ENCODE measurements around the gene MAPK4. TPM values are rescaled to one million over a fixed set of nuclear protein-coding genes. Genes with fewer than 3 reads are reported as not detected.
"Not testable (repeated sequence)": the region's sequence is repeated elsewhere in the genome, so short reads cannot be mapped to it uniquely, and the experiment has no call there.

The MAPK4 gene
- total and polyA plus RNA-seq, 2 of the 4 experiments (the other 2 are of a cell fraction): not detected

GRCh38 chr18:50573196-50573595 is 13.3 kb downstream of the MAPK4 start:
- H3K36me3 ChIP-seq (ENCODE audit: control insufficient read depth, insufficient read depth, low read length); H4K8ac ChIP-seq (ENCODE audit: low read depth in 2 of 2, low read length in 2 of 2); H3K9me3 ChIP-seq (ENCODE audit: control insufficient read depth, insufficient read depth, low read length); H2AFZ ChIP-seq (replicated peaks; ENCODE audit: low read length, poor library complexity); H2BK15ac ChIP-seq (ENCODE audit: low read depth, low read length); H4K20me1 ChIP-seq (ENCODE audit: insufficient read depth, low read length); H3K27me3 ChIP-seq (ENCODE audit: control insufficient read depth, insufficient read depth, low read length); BruUV-seq (replicated peaks); H4K91ac ChIP-seq (ENCODE audit: insufficient read depth, low read depth, low read length); H3K14ac ChIP-seq (replicated peaks; ENCODE audit: low read depth, low read length); H3K4ac ChIP-seq (ENCODE audit: low read depth, low read length); H3K9me1 ChIP-seq (ENCODE audit: insufficient read depth, low read length); H2AK9ac ChIP-seq (replicated peaks; ENCODE audit: low read depth, low read length, poor library complexity); in situ Hi-C loops (cut with MboI; ENCODE audit: low sequenced_read_pairs); H3K9ac ChIP-seq (ENCODE audit: low read depth, low read length); H3K4me1 ChIP-seq (ENCODE audit: control insufficient read depth, insufficient read depth, low read length); H2AK5ac ChIP-seq (ENCODE audit: low read depth, low read length); H4K5ac ChIP-seq (ENCODE audit: low read depth, low read length); H3K4me3 ChIP-seq (ENCODE audit: insufficient read depth, low read depth, low read length); H3K23ac ChIP-seq (ENCODE audit: low read depth, low read length); H3K27ac ChIP-seq (ENCODE audit: insufficient read depth, low read length); H2BK20ac ChIP-seq (ENCODE audit: low read depth, low read length); ATAC-seq (ENCODE audit: low read depth); intact Hi-C loops (cut with micrococcal nuclease); H2BK5ac ChIP-seq (ENCODE audit: low read depth, low read length, poor library complexity, severe bottlenecking); H2BK120ac ChIP-seq (ENCODE audit: low read depth, low read length); DNase-seq; H3K4me2 ChIP-seq (ENCODE audit: low read depth, low read length); H3K79me1 ChIP-seq (ENCODE audit: low read depth in 1 of 2, low read length in 2 of 2); POLR2A ChIA-PET (ENCODE audit: unreplicated experiment); dilution Hi-C loops (cut with HindIII; ENCODE audit: low sequenced_read_pairs, unreplicated experiment); CTCF ChIA-PET; H3K56ac ChIP-seq (ENCODE audit: extremely low read depth, insufficient read depth, low read length); H3K18ac ChIP-seq (ENCODE audit: low read depth, low read length): not testable (repeated sequence)
- no CpG with 5 or more reads among the region's 3 CpGs for WGBS, 2 experiments (ENCODE audit: extremely low coverage in 2 of 2, insufficient read length in 1 of 2)
